IPS-18c (cell line): ENCODE results near the gene LGALS4.
"Not testable (repeated sequence)": the region's sequence is repeated elsewhere in the genome, so short reads cannot be mapped to it uniquely, and the experiment has no call there.

Experiments used
- H3K4me3 ChIP-seq: 2 replicates; pipeline ENCODE4 v1.7.0; 2013; ENCODE audit warnings: low read depth, mild to moderate bottlenecking, low read length, moderate library complexity; ENCODE audit not compliant: insufficient read depth
- H3K9me3 ChIP-seq: one replicate; pipeline ENCODE4 v1.6.1; 2013; ENCODE audit warnings: mild to moderate bottlenecking, low read length, moderate library complexity; ENCODE audit not compliant: control insufficient read depth, insufficient read depth

The LGALS4 gene

DNA sequence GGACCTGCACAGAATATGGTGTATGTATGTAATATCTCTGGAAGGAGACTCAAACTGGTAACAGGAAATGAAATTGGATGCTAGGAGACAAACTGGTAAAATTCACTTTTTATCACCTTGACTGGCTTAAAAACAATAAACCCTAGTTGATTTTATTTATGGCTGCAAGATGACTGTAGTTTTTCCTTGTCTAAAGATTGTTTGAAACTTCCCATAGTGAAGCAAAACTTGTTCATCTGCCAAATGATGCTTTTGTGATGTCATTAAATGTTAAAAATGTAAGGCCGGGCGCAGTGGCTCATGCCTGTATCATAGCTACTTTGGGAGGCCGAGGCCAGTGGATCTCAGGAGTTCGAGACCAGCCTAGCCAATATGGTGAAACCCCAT lies 21.4 kb upstream of the LGALS4 start:
- no peak overlapping the region for H3K4me3 ChIP-seq
- H3K9me3 ChIP-seq = no peaks in the 10 kb centered on the region

DNA sequence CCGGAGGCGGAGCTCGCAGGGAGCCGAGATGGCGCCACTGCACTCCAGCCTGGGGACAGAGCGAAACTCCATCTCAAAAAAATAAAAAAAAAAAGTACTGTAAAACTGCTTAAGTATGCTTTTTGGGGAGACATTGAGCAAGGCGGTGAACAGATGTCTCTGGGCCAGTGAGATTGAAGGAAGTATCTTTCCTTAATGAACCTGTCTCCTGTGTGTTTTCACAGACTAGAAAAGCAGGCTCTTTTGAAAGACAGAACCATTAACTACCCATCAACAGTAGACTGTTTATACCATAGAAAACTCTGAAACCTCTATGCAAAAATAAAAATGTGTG lies 20.3 kb upstream of the LGALS4 start:
- H3K9me3 ChIP-seq = no peaks in the 10 kb centered on the region
- H3K4me3 ChIP-seq = no peak overlapping the region

DNA sequence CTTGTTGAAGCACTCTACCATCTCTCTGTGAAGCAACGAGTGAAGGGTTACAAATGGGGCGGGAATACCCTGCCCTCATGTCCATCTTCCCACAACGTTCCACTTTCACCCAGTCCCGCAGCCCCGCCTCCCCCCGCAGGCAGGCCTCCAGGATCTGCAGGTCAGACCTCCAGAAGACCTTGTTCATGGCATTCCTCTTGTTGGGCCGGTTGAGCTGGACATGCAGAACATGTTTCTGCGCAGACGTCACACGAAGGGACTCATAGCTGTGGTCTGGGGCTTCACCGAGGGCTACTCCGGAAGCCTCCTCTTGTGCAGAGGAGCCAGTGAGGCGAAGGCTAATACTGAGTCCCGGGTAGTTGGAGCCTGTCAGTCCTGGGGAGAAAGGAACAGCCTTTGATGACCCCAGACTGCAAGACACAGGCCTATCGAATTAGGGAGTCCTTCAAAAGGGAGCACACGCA lies 18.4 kb upstream of the LGALS4 start:
- H3K4me3 ChIP-seq = peak overlapping the region; percentile 86
- H3K9me3 ChIP-seq = no peaks in the 10 kb centered on the region

DNA sequence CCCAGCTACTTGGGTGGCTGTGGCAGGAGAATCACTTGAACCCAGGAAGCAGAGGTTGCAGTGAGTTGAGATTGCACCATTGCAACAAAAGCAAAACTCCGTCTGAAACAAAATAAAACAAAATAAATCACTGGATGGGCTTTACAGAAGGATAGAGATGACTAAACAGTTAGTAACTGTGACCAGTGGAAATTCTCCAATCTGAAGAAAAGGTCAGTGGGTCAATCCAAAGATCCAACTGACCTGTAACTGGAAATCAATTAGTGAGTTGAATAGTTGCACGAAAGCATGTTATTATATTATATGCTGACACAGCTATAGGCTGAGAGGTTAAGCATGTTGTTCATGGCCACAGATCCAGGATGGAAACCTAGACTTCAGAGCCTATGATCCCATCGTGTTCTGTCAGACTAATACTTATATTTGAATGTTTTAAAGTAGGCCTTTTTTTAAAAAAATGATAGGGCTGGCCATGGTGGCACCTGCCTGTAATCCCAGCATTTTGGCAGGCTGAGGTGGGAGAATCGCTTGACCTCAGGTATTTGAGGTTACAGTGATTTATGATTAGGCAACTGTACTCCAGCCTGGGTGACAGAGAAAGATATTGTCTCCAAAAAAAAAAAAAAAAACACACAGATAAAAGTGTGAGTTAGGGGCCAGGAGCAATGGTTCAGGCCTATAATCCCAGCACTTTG lies 17.4 kb upstream of the LGALS4 start:
- Histone ChIP-seq H3K4me3 (no peak overlapping the region), H3K9me3 (no peaks in the 10 kb centered on the region)

DNA sequence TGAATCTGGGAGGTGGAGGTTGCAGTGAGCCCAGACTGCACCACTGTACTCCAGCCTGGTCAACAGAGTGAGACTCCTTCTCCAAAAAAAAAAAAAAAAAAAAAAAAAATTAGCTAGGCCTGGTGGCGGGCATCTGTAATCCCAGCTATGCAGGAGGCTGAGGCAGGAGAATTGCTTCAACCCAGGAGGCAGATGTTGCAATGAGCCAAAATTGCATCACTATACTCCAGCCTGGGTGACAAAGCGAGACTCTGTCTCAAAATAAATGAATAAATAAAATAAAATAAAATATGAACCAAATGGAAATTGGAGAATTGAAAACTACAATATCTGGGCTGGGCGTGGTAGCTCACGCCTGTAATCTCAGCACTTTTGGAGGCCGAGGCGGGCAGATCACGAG lies 16.5 kb upstream of the LGALS4 start:
- H3K9me3 ChIP-seq, H3K4me3 ChIP-seq: not testable (repeated sequence)

DNA sequence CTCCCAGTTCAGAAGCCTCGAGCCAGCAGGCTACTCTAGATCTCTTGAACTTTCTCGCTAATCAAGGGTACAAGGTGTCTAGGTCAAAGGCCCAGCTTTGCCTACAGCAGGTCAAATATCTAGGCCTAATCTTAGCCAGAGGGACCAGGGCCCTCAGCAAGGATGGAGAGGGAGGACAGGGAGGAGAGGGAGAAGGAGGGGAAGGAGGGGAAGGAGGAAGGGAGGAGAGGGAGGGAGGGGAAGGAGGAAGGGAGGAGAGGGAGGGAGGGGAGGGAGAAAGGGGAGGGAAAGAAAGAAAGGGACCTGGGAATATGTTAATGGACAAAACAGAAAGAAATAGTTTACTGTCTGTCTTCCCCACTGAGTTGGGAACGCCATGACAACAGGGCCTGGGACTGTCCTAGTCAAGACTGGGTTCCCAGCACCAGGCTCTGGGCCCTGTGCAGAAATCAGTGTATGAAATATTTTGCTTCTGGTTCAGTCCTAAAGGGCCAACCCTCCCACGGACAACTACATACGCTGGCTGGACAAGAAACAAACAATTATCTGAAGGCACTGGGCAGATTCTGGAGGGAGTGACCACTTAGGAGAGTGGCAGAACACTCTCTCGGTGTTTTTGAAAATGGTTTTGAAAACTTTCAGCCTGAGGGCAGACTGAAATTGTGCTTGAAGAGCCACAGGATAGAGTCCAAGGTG lies 14.3 kb upstream of the LGALS4 start:
- H3K9me3 ChIP-seq = no peaks in the 10 kb centered on the region

DNA sequence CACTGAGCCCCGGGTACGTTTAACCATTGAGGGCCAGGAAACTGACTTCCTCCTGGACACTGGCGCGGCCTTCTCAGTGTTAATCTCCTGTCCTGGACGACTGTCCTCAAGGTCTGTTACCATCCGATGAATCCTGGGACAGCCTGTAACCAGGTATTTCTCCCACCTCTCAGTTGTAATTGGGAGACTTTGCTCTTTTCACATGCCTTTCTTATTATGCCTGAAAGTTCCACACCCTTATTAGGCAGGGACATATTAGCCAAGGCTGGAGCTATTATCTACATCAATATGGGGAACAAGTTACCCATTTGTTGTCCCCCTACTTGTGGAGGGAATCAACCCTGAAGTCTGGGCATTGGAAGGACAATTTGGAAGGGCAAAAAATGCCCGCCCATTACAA lies 13.2 kb upstream of the LGALS4 start:
- not testable (repeated sequence) for H3K9me3 ChIP-seq, H3K4me3 ChIP-seq

More for the DNA sequence above, 14.3 kb upstream of the LGALS4 start:
- no peak overlapping the region for H3K4me3 ChIP-seq

DNA sequence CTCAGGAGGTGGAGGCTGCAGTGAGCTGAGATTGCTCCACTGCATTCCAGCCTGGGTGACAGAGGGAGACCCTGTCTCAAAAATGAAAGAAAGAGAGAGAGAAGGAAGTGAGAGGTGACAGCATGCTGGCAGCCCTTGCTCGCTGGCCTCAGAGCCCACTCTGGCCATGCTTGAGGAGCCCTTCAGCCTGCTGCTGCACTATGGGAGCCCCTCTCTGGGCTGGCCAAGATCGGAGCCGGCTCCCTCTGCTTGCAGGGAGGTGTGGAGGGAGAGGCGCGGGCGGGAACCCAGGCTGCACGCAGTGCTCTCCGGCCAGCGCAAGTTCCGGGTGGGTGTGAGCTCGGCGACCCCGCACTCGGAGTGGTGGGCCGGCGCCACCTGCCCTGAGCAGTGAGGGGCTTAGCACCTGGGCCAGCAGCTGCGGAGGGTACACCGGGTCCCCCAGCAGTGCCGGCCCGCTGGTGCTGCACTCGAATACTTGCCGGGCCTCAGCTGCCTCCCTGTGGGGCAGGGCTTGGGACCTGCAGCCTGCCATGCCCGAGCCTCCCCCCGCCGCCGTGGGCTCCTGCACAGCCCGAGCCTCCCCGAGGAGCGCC lies 8.6 kb upstream of the LGALS4 start:
- not testable (repeated sequence) for H3K9me3 ChIP-seq, H3K4me3 ChIP-seq

DNA sequence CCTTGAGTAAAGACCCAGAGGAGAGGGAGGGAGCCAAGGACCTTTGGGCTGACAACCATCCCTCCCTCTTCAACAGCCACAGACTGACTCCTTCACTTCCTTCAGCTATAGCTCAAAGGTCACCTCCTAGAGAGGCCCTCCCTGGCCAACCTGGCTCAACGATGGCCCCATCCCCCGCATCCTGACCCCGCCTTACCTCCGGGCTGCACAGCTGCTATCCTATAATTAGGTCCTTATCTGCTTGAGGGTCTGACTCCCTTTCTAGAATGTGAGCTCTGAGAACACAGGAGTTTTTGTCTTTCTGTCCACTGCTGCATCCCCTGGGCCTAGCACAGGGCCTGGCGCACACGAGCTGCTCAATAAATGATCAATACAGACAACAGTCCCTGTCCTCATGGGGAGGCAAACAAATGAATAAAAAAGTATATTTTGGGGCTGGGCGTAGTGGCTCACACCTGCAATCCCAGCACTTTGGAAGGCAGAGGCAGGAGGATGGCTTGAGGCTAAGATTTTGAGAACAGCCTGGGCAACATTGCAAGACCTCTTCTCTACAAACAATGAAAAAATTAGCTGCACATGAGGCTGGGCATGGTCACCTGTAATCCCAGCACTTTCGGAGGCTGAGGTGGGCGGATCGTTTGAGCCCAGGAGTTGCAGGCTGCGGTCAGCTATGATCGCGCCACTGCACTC lies 6.6 kb upstream of the LGALS4 start:
- H3K4me3 ChIP-seq = no peak overlapping the region
- H3K9me3 ChIP-seq = no peaks in the 10 kb centered on the region

DNA sequence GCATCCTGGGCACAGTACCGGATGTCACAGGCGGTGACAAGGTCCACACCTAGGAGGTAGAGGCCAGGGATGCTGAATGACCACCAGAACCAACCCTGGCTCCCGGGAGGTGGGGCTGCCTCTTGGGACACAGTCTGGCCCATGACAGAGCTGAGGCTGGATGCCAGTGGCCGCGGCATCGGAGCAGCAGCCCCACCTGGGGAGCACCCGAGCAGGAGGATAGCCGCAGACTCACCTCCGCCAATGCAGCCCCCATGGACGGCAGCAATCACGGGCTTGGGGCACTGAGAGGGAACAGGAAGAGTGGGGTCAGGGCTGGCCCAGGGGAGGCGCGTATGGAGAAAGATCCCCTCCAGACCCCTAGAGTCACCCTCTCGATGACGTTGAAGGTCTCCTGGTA lies 4.3 kb upstream of the LGALS4 start:
- Histone ChIP-seq H3K9me3 (no peaks in the 10 kb centered on the region), H3K4me3 (no peak overlapping the region)

DNA sequence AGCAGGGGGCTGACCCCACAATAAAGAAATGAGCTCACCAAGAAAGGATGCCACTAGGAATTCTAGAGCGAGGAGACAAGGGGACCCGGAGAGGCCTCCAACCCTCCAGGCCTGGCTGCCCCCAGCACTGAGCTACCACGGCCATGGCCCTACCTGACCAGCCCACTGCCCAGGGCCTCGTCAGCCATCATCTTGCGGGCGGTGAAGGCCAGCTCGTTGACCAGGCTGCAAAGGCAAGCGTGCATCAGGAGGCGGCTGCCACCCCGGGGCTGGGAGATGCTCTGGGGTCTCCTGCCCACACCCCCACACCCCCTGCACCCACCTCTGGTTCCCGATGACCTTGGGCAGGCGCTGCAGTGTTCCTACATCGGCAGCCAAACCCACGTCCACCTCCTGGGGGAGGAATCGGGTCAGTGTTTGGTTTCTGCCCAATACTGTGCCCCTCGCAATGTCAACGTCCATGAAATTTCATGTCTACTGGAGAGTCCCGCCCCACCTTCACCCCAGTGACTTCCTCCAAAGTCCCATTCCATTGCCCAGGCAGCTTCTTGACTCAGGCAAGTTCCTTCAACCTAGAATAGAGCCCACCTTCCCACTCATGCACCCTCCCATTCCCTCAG lies 3.5 kb upstream of the LGALS4 start:
- H3K4me3 ChIP-seq = no peak overlapping the region
- no peaks in the 10 kb centered on the region for H3K9me3 ChIP-seq

DNA sequence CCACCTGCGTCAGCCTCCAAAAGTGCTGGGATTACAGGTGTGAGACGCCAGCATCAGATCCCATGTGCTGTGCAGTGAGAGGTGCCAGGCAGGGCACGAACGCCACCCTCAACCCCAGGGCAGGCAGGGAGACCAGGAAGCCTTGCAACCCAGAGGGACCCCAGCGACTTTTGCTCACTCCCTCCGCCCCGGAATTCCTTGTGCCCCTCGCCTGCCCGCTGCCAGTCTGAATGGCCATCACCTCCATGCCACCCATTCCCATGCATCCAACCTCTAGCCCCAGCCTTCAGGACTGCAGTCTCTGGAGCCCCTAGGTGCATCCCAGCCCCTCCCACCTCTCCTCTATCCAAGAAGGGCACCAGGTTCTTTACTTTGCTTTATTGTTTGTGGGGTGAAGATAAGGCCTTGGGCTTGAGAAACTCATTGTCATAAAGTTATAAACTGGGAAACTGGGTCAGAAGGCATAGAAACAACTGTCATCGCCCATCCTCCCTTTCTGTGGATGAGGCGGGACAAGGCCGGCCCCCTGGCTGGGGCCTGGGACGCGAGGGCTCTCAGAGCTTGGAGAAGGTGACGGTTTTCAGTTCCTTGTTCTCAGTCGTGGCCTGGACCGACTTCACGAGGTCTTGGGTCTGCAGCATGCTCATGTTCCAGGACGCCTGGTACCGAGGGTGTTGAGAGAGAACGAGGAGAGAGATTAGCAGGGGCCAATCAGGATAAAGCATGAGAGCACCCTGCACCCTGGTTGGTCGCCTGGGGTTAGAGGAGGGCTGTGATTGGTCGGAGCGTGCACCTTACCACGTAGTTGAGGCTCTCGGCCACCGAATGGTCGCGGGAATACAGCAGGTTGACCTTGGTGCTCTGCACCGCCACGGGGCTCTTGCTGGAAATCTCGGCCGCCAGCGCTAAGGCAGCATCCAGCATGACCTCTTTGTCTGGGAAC lies 2.6 kb upstream of the LGALS4 start:
- Histone ChIP-seq H3K9me3 (no peaks in the 10 kb centered on the region), H3K4me3 (no peak overlapping the region)

DNA sequence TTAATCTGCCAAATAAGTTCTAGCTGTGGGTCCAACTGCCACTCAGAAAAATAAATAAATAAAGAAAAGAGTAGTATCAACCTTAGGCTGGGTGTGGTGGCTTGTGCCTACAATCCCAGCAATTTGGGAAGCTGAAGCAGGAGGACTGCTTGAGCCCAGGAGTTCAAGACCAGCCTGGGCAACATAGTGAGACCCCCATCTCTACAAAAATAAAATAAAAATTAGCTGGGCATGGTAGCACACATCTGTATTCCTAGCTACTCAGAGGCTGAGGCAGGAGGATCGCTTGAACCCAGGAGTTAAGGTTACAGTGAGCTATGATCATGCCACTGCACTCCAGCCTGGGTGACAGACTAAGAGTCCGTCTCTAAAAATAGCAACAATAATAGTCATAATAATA lies 1.2 kb upstream of the LGALS4 start:
- not testable (repeated sequence) for H3K4me3 ChIP-seq, H3K9me3 ChIP-seq

DNA sequence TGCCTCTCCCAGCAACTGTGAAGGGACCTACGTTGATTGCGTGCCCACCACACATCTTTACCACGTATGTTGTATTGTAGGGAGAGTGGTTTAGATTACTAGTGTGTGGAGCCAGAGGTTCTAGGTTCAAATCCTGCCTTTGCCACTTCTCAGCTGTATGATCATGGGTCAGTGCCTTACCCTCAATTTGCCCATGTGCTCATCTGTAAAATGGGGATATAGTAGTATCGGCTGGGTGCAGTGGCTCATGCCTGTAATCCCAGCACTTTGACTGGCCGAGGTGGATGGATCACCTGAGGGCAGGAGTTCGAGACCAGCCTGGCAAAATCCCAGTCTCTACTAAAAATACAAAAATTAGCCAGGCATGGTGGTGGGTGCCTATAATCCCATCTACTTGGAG lies 578 bp upstream of the LGALS4 start:
- H3K4me3 ChIP-seq = no peak overlapping the region
- no peaks in the 10 kb centered on the region for H3K9me3 ChIP-seq

DNA sequence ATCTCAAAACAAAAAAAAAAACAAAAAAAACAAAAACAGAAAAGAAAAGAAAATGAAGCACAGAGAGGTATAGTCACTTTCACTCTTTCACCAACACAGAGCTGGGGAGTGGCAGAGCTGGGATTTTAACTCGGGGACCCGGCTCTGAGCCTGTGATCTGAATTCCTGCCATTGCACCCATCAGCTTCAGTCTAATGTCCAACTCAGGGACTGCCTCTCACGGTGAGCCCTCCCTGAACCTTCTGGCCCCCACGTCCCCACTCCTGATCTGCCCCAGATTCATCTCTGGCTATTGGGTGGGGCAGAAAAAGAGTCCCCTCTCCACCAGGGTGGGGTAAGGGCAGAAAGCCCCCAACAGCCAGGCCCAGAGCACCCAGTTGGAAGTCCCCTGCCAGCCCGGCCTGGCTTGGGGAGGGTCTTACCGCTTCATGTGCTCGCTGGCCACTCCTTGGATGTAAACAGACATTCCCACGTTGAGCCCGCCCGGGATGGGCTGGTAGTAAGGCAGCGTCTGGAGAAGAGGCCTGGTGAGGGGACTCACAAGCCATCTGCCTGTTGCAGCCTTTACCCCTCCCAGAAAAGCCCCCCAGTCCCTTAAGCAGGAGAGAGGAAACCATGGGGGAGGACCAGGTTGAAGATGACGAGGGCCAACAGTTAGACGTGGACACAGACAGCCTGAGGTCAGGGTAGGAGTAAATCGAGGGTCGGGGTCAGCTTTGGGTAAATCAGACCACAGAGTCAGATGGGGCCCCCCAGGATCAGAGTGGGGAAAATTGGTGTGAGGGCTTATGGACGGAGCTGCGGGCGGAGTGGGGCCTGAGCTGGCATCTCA lies 520 bp downstream of the LGALS4 start:
- Histone ChIP-seq H3K9me3 (no peaks in the 10 kb centered on the region), H3K4me3 (no peak overlapping the region)
